Eye (tissue), 1 donor: Measurements from ENCODE around the gene SEC24B.
"Not testable (repeated sequence)": the region's sequence is repeated elsewhere in the genome, so short reads cannot be mapped to it uniquely, and the experiment has no call there.

ENCODE experiments used
- DNase-seq: peaks from one replicate; pipeline ENCODE4 v3.0.0-alpha.2; 2015

SEC24B gene

GRCh38 chr4:109511414-109511813 is 77.8 kb downstream of the SEC24B start:
- no peak for DNase-seq

GRCh38 chr4:109513368-109513767 is 79.8 kb downstream of the SEC24B start:
- not testable (repeated sequence) for DNase-seq

GRCh38 chr4:109532182-109532581 is 98.6 kb downstream of the SEC24B start:
- no peak for DNase-seq

GRCh38 chr4:109545401-109545800 is 111.8 kb downstream of the SEC24B start:
- no peak for DNase-seq

GRCh38 chr4:109547394-109547793 is 113.8 kb downstream of the SEC24B start:
- DNase-seq: no peak

GRCh38 chr4:109548655-109549054 is 115.0 kb downstream of the SEC24B start:
- DNase-seq: no peak

GRCh38 chr4:109552237-109552636 is 118.6 kb downstream of the SEC24B start:
- DNase-seq: no peak

GRCh38 chr4:109553130-109553529 is 119.5 kb downstream of the SEC24B start:
- no peak for DNase-seq

GRCh38 chr4:109554971-109555370 is 121.4 kb downstream of the SEC24B start:
- no peak for DNase-seq

GRCh38 chr4:109557433-109557832 is 123.8 kb downstream of the SEC24B start:
- no peak for DNase-seq

GRCh38 chr4:109558095-109558494 is 124.5 kb downstream of the SEC24B start:
- not testable (repeated sequence) for DNase-seq

- no peak for DNase-seq
Measured at GRCh38 chr4:109559625-109559982, 126.0 kb downstream of the SEC24B start.

GRCh38 chr4:109559983-109560686 is 126.5 kb downstream of the SEC24B start, which contains the start of gene MCUB:
Gene MCUB (plus strand): TSS chr4:109560246. CDS start chr4:109560338, 92 bp downstream.
- DNase-seq: peak; percentile 95

GRCh38 chr4:109560687-109561461 is 127.3 kb downstream of the SEC24B start:
- DNase-seq: peak; percentile 79

- DNase-seq: peak; percentile 76
Measured at GRCh38 chr4:109562457-109563239, 129.0 kb downstream of the SEC24B start.

GRCh38 chr4:109571494-109571893 is 137.9 kb downstream of the SEC24B start:
- no peak for DNase-seq

- DNase-seq: no peak
Measured at GRCh38 chr4:109572154-109572553, 138.5 kb downstream of the SEC24B start.

GRCh38 chr4:109574443-109574850 is 140.8 kb downstream of the SEC24B start:
- DNase-seq: no peak

GRCh38 chr4:109574931-109575804 is 141.6 kb downstream of the SEC24B start:
- no peak for DNase-seq

- DNase-seq: no peak
Measured at GRCh38 chr4:109576462-109576861, 142.8 kb downstream of the SEC24B start.

- no peak for DNase-seq
Measured at GRCh38 chr4:109578846-109579245, 145.2 kb downstream of the SEC24B start.

- not testable (repeated sequence) for DNase-seq
Measured at GRCh38 chr4:109579997-109580396, 146.4 kb downstream of the SEC24B start.
